IMR-90 (cell line): ENCODE measurements around the gene HAAO. TPM values are rescaled to one million over a fixed set of nuclear protein-coding genes. Genes with fewer than 3 reads are reported as not detected.
"Not testable (repeated sequence)": the region's sequence is repeated elsewhere in the genome, so short reads cannot be mapped to it uniquely, and the experiment has no call there.

Experiments used
- ATAC-seq: fragments of 200-7000 bp; cut with Tn5 transposase; 2 replicates; pipeline ENCODE4 v1.9.1; 2020; ENCODE audit warnings: low read depth, mild to moderate bottlenecking, moderate library complexity
- BruUV-seq: library from RNA; stranded (reverse); fragments of 400-500 nt; replicated peaks from 2 replicates; lab custom pipeline; 2021; lab: Mats Ljungman, UMichigan
- CTCF ChIA-PET: fragments of 300-600 bp; formaldehyde crosslinking; extraction: SDS; loops from one replicate; lab custom pipeline; 2021; ENCODE audit warnings: antibody characterized with exemption; lab: Yijun Ruan, JAX
- POLR2A ChIA-PET: fragments of 300-600 bp; sonication (Branson Sonifier 250); formaldehyde crosslinking; loops from one replicate; lab custom pipeline; 2022; ENCODE audit warnings: antibody characterized with exemption; ENCODE audit not compliant: unreplicated experiment; lab: Charles Lee
- DNase-seq: peaks from one replicate; pipeline ENCODE4 v3.0.0; 2013
- H2AFZ ChIP-seq: replicated peaks from 2 replicates; pipeline ENCODE3; 2013; ENCODE audit warnings: low read length, mild to moderate bottlenecking; ENCODE audit not compliant: poor library complexity
- H2AK5ac ChIP-seq: 2 replicates; pipeline ENCODE4 v1.6.1; 2013; ENCODE audit warnings: low read depth, low read length, inconsistent platforms
- H2AK9ac ChIP-seq: replicated peaks from 2 replicates; pipeline ENCODE3; 2013; ENCODE audit warnings: mild to moderate bottlenecking, low read depth, low read length, moderate library complexity; ENCODE audit not compliant: poor library complexity
- H2BK120ac ChIP-seq: 2 replicates; pipeline ENCODE4 v1.6.1; 2013; ENCODE audit warnings: low read depth, low read length, inconsistent platforms
- H2BK15ac ChIP-seq: 3 replicates; pipeline ENCODE4 v1.6.1; 2013; ENCODE audit warnings: low read depth, low read length, inconsistent platforms
- H2BK20ac ChIP-seq: 2 replicates; pipeline ENCODE4 v1.6.1; 2013; ENCODE audit warnings: low read depth, mild to moderate bottlenecking, inconsistent platforms, low read length, moderate library complexity
- H2BK5ac ChIP-seq: 2 replicates; pipeline ENCODE4 v1.6.1; 2013; ENCODE audit warnings: mild to moderate bottlenecking, low read depth, low read length, inconsistent platforms; ENCODE audit not compliant: poor library complexity, severe bottlenecking
- H3K14ac ChIP-seq: replicated peaks from 2 replicates; pipeline ENCODE4 v1.6.1; 2013; ENCODE audit warnings: low read depth, low read length, inconsistent platforms
- H3K18ac ChIP-seq: 2 replicates; pipeline ENCODE4 v1.6.1; 2013; ENCODE audit warnings: low read depth, low read length, control low read depth
- H3K23ac ChIP-seq: 2 replicates; pipeline ENCODE4 v1.6.1; 2013; ENCODE audit warnings: low read depth, low read length, inconsistent platforms
- H3K27ac ChIP-seq: 2 replicates; pipeline ENCODE4 v1.5.1; 2013; ENCODE audit warnings: mild to moderate bottlenecking, control low read depth, low read length; ENCODE audit not compliant: insufficient read depth
- H3K27me3 ChIP-seq: 2 replicates; pipeline ENCODE4 v1.6.1; 2013; ENCODE audit warnings: low read length; ENCODE audit not compliant: control insufficient read depth, insufficient read depth
- H3K36me3 ChIP-seq: 2 replicates; pipeline ENCODE4 v1.6.1; 2013; ENCODE audit warnings: low read length, mixed read lengths; ENCODE audit not compliant: control insufficient read depth, insufficient read depth
- H3K4ac ChIP-seq: 2 replicates; pipeline ENCODE4 v1.6.1; 2013; ENCODE audit warnings: low read depth, low read length, inconsistent platforms
- H3K4me1 ChIP-seq: 2 replicates; pipeline ENCODE4 v1.6.1; 2013; ENCODE audit warnings: low read length, mixed read lengths; ENCODE audit not compliant: control insufficient read depth, insufficient read depth
- H3K4me2 ChIP-seq: 2 replicates; pipeline ENCODE4 v1.6.1; 2013; ENCODE audit warnings: low read depth, mild to moderate bottlenecking, control low read depth, low read length, moderate library complexity
- H3K4me3 ChIP-seq: 2 replicates; pipeline ENCODE4 v1.5.1; 2013; ENCODE audit warnings: low read depth, mild to moderate bottlenecking, control low read depth, low read length, moderate library complexity; ENCODE audit not compliant: insufficient read depth
- H3K56ac ChIP-seq: 2 replicates; pipeline ENCODE4 v1.6.1; 2013; ENCODE audit warnings: low read length, inconsistent platforms; ENCODE audit not compliant: insufficient read depth; ENCODE audit errors: extremely low read depth
- H3K79me1 ChIP-seq, 2 experiments: 2 replicates each; pipeline ENCODE4 v1.6.1; 2013; ENCODE audit warnings: low read length in 2 of 2, inconsistent platforms in 1 of 2, low read depth in 1 of 2
- H3K9ac ChIP-seq: 2 replicates; pipeline ENCODE4 v1.6.1; 2013; ENCODE audit warnings: low read depth, low read length, control low read depth
- H3K9me1 ChIP-seq: 2 replicates; pipeline ENCODE4 v1.6.1; 2013; ENCODE audit warnings: low read length, inconsistent platforms; ENCODE audit not compliant: insufficient read depth
- H3K9me3 ChIP-seq: 2 replicates; pipeline ENCODE4 v1.6.1; 2013; ENCODE audit warnings: low read length; ENCODE audit not compliant: control insufficient read depth, insufficient read depth
- H4K20me1 ChIP-seq: 2 replicates; pipeline ENCODE4 v1.6.1; 2013; ENCODE audit warnings: low read length, inconsistent platforms; ENCODE audit not compliant: insufficient read depth
- H4K5ac ChIP-seq: 2 replicates; pipeline ENCODE4 v1.6.1; 2013; ENCODE audit warnings: mild to moderate bottlenecking, low read depth, low read length, control low read depth
- H4K8ac ChIP-seq, 2 experiments: 2 replicates each; pipeline ENCODE4 v1.6.1; 2013; ENCODE audit warnings: low read depth in 2 of 2, low read length in 2 of 2, control low read depth in 1 of 2, inconsistent platforms in 1 of 2
- H4K91ac ChIP-seq: 2 replicates; pipeline ENCODE4 v1.6.1; 2013; ENCODE audit warnings: low read depth, low read length, inconsistent platforms; ENCODE audit not compliant: insufficient read depth
- WGBS, 2 experiments: methylation state at CpG; one replicate each; pipeline versions ENCODE4 v1.1.5 to v1.1.7; 2013; ENCODE audit warnings: missing lambda C conversion rate in 2 of 2; ENCODE audit not compliant: insufficient read length in 1 of 2; ENCODE audit errors: extremely low coverage in 2 of 2; 5-methylcytosine and 5-hydroxymethylcytosine counted together
- dilution Hi-C: fragments of 300-500 bp; cut with HindIII; formaldehyde crosslinking; loops from one replicate; pipeline ENCODE4 v1.14.3; 2018; ENCODE audit warnings: low sequenced_read_pairs; ENCODE audit not compliant: unreplicated experiment
- in situ Hi-C: fragments of 300-500 bp; cut with MboI; formaldehyde crosslinking; loops from 3 replicates; pipeline ENCODE4 v1.14.3; 2019; ENCODE audit warnings: low sequenced_read_pairs, inconsistent platforms, mixed read lengths
- intact Hi-C: fragments of 100-400 bp; cut with micrococcal nuclease; formaldehyde crosslinking; loops from 2 replicates; pipeline ENCODE4 v1.10.0; 2022
- polyA plus RNA-seq, 3 experiments: library from polyadenylated mRNA; depleted of rRNA; stranded (reverse); fragments of >200 nt; gene quantifications; 2 replicates each; pipeline ENCODE4 v1.2.3, GENCODE V29; 2012; ENCODE audit warnings: low replicate concordance in 1 of 3
- total RNA-seq: library from RNA; depleted of rRNA; stranded (reverse); fragments of >200 nt; gene quantifications from 2 replicates; pipeline ENCODE4 v1.2.3, GENCODE V29; 2012

Gene HAAO
- total and polyA plus RNA-seq, 2 of the 4 experiments (the other 2 are of a cell fraction): 0.05 to 0.18 TPM

GRCh38 chr2:42731316-42731715 lies 61.1 kb downstream of the HAAO start:
- in situ Hi-C loops, H3K4ac ChIP-seq, H3K4me3 ChIP-seq, H4K5ac ChIP-seq, intact Hi-C loops, H3K18ac ChIP-seq, H3K36me3 ChIP-seq, H3K27ac ChIP-seq, H2AFZ ChIP-seq, CTCF ChIA-PET, H3K14ac ChIP-seq, POLR2A ChIA-PET, H2BK20ac ChIP-seq, DNase-seq, ATAC-seq, H3K27me3 ChIP-seq, H2BK120ac ChIP-seq, H3K4me2 ChIP-seq, H2AK9ac ChIP-seq, H3K23ac ChIP-seq, dilution Hi-C loops, H3K79me1 ChIP-seq, BruUV-seq, H3K9me1 ChIP-seq, H2BK15ac ChIP-seq, H3K9ac ChIP-seq, H2BK5ac ChIP-seq, H3K56ac ChIP-seq, H3K9me3 ChIP-seq, H2AK5ac ChIP-seq, H3K4me1 ChIP-seq, H4K8ac ChIP-seq, H4K20me1 ChIP-seq, H4K91ac ChIP-seq: not testable (repeated sequence)
- WGBS, 2 experiments: no CpG with 5 or more reads among the region's 4 CpGs
